GM10248 (cell line): ENCODE data around the gene GREB1.

Experiments
- CTCF ChIA-PET: fragments of 300-600 bp; sonication (Branson Sonifier 250); formaldehyde crosslinking; extraction: SDS; loops from one replicate; lab custom pipeline; 2021; ENCODE audit warnings: antibody characterized with exemption; lab: Yijun Ruan, JAX
- POLR2A ChIA-PET: fragments of 350-650 bp; sonication (Branson Sonifier 250); formaldehyde crosslinking; extraction: SDS; loops from one replicate; lab custom pipeline; 2020; ENCODE audit warnings: antibody characterized with exemption; lab: Yijun Ruan, JAX
- DNase-seq: peaks from one replicate; pipeline ENCODE4 v3.0.0; 2012; ENCODE audit errors: extremely low spot score
- TF ChIP-seq, protein P1 (sequence below): IDR thresholded peaks from 2 replicates; pipeline ENCODE4 v1.5.1; 2012; ENCODE audit warnings: mild to moderate bottlenecking, low read depth; ENCODE audit errors: extremely low read depth, missing control alignments, control extremely low read depth

The GREB1 gene

GRCh38 chr2:11568436-11568835 is 34.6 kb downstream of the GREB1 start:
- CTCF ChIA-PET, result interaction anchor here (1.7 to 2.4 kb wide), 3 partner anchors 11 to 16 kb away, joined by 4 to 11 read pairs (median 8); no protein-coding TSS in a partner anchor
- no peak for DNase-seq
- TF ChIP-seq, protein P1, sequence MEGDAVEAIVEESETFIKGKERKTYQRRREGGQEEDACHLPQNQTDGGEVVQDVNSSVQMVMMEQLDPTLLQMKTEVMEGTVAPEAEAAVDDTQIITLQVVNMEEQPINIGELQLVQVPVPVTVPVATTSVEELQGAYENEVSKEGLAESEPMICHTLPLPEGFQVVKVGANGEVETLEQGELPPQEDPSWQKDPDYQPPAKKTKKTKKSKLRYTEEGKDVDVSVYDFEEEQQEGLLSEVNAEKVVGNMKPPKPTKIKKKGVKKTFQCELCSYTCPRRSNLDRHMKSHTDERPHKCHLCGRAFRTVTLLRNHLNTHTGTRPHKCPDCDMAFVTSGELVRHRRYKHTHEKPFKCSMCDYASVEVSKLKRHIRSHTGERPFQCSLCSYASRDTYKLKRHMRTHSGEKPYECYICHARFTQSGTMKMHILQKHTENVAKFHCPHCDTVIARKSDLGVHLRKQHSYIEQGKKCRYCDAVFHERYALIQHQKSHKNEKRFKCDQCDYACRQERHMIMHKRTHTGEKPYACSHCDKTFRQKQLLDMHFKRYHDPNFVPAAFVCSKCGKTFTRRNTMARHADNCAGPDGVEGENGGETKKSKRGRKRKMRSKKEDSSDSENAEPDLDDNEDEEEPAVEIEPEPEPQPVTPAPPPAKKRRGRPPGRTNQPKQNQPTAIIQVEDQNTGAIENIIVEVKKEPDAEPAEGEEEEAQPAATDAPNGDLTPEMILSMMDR, result no peak
- POLR2A ChIA-PET, result no interaction called here

GRCh38 chr2:11569636-11570035 is 35.8 kb downstream of the GREB1 start:
- POLR2A ChIA-PET, result no interaction called here

DNA sequence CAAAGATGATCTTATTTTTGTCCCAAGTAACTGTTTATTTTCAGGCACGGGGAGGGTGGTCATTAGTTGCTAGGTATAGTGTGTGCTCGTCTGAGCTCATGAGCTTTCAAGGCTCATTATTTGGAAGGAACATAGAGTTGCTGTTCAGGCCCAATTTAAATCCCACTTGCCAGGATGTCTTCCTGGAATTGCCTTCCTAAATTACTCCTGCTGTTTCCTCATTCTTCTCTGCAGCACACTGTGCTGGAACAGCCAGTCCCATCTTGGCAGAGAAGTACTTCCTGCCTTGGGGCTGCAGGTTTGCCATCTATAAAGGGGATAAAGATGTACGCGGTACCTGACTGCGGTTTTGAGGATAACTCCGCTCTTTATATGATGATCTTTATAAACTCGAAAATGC is 37.3 kb downstream of the GREB1 start:
- DNase-seq, result no peak
- TF ChIP-seq, protein P1, result no peak
- ChIA-PET CTCF (interaction anchor here (0.7 to 0.9 kb wide), 2 partner anchors 12 to 93 kb away, joined by 3 read pairs; no protein-coding TSS in a partner anchor), POLR2A (no interaction called here)

More at GRCh38 chr2:11569636-11570035, 35.8 kb downstream of the GREB1 start:
- DNase-seq, result no peak
- CTCF ChIA-PET, result interaction anchor here (1.7 to 2.4 kb wide), 3 partner anchors 12 to 15 kb away, joined by 4 to 11 read pairs (median 8); no protein-coding TSS in a partner anchor
- TF ChIP-seq, protein P1, result no peak

GRCh38 chr2:11572996-11573395 is 39.2 kb downstream of the GREB1 start:
- DNase-seq, result no peak
- TF ChIP-seq, protein P1, result no peak
- ChIA-PET POLR2A (no interaction called here), CTCF (interaction anchor here (1.2 to 2.4 kb wide), 4 partner anchors 9 to 441 kb away, joined by 3 to 16 read pairs (median 6); a partner anchor contains a TSS)

DNA sequence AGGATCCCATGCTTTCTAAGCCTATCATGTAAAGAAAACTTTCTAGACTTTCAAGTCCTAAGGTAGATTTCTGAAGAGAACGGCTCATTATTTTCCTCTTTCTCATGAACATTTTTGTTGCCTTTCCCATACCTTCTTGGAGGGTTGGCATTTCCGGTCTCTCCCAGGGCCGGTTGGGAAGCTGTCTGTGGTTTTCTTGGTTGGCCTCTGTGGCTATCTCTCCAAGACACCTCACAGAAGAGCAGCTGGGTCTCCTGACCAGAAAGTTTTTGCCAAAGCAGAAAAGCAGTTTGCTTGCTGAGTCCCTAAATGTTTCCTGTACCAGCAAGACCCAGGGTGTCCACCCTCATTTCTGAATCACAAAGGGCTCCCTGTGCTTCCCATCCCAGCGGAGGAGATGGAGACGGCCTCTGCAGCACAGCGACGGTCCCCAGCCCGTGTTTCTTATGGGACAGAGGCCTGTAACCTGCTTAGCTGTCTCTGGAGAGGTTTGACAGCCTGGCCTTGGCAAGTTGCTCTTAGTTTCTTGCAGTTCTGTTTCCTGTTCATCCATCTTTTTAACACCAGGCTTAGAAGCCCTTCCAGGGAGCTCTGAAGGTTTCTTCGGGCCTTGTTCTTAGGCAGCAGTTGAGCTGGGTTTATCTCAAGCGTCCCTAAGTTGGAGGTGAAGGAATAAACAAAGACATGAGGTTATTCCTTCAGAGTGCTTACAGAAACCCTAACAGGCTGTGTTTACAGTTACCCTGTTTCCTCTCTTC is 39.8 kb downstream of the GREB1 start:
- no peak for DNase-seq
- TF ChIP-seq, protein P1, result no peak
- ChIA-PET CTCF (interaction anchor here (1.2 to 2.4 kb wide), 4 partner anchors 9 to 441 kb away, joined by 3 to 16 read pairs (median 6); a partner anchor contains a TSS), POLR2A (no interaction called here)

- POLR2A ChIA-PET, result no interaction called here
- DNase-seq, result no peak
- TF ChIP-seq, protein P1, result no peak
- CTCF ChIA-PET, result interaction anchor here (1.2 to 2.4 kb wide), 3 partner anchors 8 to 442 kb away, joined by 4 to 16 read pairs (median 8); a partner anchor contains a TSS
These were observed 40.6 kb downstream of the GREB1 start for GRCh38 chr2:11574176-11575046.
